Loucy (cell line): ENCODE data around the gene SP4.

Source experiments
- CTCF ChIP-seq: fragments of 200-600 bp; sonication (generic); conservative IDR thresholded peaks from 2 replicates; pipeline ENCODE4 v1.5.1; 2014; ENCODE audit warnings: mild to moderate bottlenecking, antibody characterized with exemption, low read length
- EZH2phosphoT487 ChIP-seq: fragments of 200-600 bp; IDR thresholded peaks from 2 replicates; pipeline ENCODE4 v1.6.1; 2018; ENCODE audit warnings: antibody characterized with exemption, mild to moderate bottlenecking, moderate library complexity, borderline replicate concordance

- TF ChIP-seq CTCF (no peak), EZH2phosphoT487 (no peak)
These were observed 2.1 kb downstream of the SP4 start for GRCh38 chr7:21429786-21430574.
